ENCODE measurements around the gene KLHL7.

The KLHL7 gene, protein sequence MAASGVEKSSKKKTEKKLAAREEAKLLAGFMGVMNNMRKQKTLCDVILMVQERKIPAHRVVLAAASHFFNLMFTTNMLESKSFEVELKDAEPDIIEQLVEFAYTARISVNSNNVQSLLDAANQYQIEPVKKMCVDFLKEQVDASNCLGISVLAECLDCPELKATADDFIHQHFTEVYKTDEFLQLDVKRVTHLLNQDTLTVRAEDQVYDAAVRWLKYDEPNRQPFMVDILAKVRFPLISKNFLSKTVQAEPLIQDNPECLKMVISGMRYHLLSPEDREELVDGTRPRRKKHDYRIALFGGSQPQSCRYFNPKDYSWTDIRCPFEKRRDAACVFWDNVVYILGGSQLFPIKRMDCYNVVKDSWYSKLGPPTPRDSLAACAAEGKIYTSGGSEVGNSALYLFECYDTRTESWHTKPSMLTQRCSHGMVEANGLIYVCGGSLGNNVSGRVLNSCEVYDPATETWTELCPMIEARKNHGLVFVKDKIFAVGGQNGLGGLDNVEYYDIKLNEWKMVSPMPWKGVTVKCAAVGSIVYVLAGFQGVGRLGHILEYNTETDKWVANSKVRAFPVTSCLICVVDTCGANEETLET

GRCh38 chr7:23105644-23106056 is at the start of gene KLHL7:
Gene KLHL7 (plus strand): TSS chr7:23105785. CDS start chr7:23106027, 242 bp downstream.
- Histone ChIP-seq H3K36me3 (ENCODE audit: low read depth) (no peaks in the 10 kb centered on the region), H3K9me3 (ENCODE audit: severe bottlenecking) (no peaks in the 10 kb centered on the region), H3K4me1 (ENCODE audit: insufficient read depth, poor library complexity, severe bottlenecking) (no peaks in the 10 kb centered on the region), H3K27ac (ENCODE audit: poor library complexity, severe bottlenecking) (peak within 1 kb of the TSS; percentile 63), H3K4me3 (ENCODE audit: severe bottlenecking) (peak within 1 kb of the TSS; percentile 94), H3K27me3 (ENCODE audit: insufficient read depth, poor library complexity, severe bottlenecking) (no peaks in the 10 kb centered on the region)
- TF ChIP-seq, protein P1, sequence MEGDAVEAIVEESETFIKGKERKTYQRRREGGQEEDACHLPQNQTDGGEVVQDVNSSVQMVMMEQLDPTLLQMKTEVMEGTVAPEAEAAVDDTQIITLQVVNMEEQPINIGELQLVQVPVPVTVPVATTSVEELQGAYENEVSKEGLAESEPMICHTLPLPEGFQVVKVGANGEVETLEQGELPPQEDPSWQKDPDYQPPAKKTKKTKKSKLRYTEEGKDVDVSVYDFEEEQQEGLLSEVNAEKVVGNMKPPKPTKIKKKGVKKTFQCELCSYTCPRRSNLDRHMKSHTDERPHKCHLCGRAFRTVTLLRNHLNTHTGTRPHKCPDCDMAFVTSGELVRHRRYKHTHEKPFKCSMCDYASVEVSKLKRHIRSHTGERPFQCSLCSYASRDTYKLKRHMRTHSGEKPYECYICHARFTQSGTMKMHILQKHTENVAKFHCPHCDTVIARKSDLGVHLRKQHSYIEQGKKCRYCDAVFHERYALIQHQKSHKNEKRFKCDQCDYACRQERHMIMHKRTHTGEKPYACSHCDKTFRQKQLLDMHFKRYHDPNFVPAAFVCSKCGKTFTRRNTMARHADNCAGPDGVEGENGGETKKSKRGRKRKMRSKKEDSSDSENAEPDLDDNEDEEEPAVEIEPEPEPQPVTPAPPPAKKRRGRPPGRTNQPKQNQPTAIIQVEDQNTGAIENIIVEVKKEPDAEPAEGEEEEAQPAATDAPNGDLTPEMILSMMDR (IDR thresholded peaks at IDR 0.05; ENCODE audit: poor library complexity, severe bottlenecking), result no peak
- ATAC-seq (ENCODE audit: low read depth) (peak; percentile 92), DNase-seq (ENCODE audit: low spot score) (peak; percentile 94)

DNA sequence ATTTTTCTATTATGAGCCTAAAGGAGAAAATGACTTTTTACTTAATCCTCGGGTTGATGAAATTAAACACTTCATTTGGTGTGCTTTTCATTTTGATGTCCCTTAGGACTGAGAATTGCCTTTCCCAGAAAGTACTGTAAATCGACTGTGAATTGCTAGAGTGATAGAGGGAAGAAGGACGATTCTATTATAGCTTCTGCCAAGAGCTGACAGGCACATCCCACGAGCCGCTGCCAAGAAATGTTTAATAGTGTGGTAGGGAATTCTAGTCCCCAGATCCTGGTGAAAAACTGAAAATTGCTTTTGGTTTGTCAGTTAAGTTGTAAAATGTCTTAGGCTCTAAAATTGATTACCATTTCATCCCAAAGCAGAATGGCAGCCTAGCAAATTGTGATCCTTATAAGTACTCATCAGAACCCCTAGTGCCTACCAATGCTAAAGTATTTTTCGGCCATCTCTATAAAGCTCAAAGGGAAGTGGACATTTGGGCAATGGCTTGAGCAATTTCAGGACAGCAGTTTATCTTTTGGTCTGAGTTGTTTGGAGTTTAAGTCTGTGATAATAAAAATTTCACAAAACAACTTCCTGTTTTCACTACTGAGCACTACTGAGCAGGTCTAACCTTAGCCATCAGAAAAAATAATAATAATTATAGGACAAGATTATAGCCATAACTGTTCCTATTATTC is 47.0 kb upstream of the KLHL7 start:
- Histone ChIP-seq H3K9me3 (ENCODE audit: severe bottlenecking) (no peaks in the 10 kb centered on the region), H3K27ac (ENCODE audit: poor library complexity, severe bottlenecking) (no peak overlapping the region), H3K4me3 (ENCODE audit: severe bottlenecking) (no peak overlapping the region), H3K4me1 (ENCODE audit: insufficient read depth, poor library complexity, severe bottlenecking) (no peaks in the 10 kb centered on the region), H3K36me3 (ENCODE audit: low read depth) (no peaks in the 10 kb centered on the region), H3K27me3 (ENCODE audit: insufficient read depth, poor library complexity, severe bottlenecking) (no peaks in the 10 kb centered on the region)
- DNase-seq (ENCODE audit: low spot score), result no peak
- no peak for ATAC-seq (ENCODE audit: low read depth)
- TF ChIP-seq, protein P1 (IDR thresholded peaks at IDR 0.05; ENCODE audit: poor library complexity, severe bottlenecking), result no peak

- Histone ChIP-seq H3K4me3 (ENCODE audit: severe bottlenecking) (no peak overlapping the region), H3K4me1 (ENCODE audit: insufficient read depth, poor library complexity, severe bottlenecking) (no peaks in the 10 kb centered on the region), H3K36me3 (ENCODE audit: low read depth) (no peaks in the 10 kb centered on the region), H3K27me3 (ENCODE audit: insufficient read depth, poor library complexity, severe bottlenecking) (no peaks in the 10 kb centered on the region), H3K9me3 (ENCODE audit: severe bottlenecking) (no peaks in the 10 kb centered on the region), H3K27ac (ENCODE audit: poor library complexity, severe bottlenecking) (no peak overlapping the region)
- ATAC-seq (ENCODE audit: low read depth) (no peak), DNase-seq (ENCODE audit: low spot score) (no peak)
- TF ChIP-seq, protein P1 (IDR thresholded peaks at IDR 0.05; ENCODE audit: poor library complexity, severe bottlenecking), result no peak
Observed at GRCh38 chr7:23061327-23061726, 44.3 kb upstream of the KLHL7 start.

- no peak overlapping the region for H3K4me3 ChIP-seq (ENCODE audit: severe bottlenecking)
- no peaks in the 10 kb centered on the region for H3K27me3 ChIP-seq (ENCODE audit: insufficient read depth, poor library complexity, severe bottlenecking)
- no peak for DNase-seq (ENCODE audit: low spot score)
- no peak overlapping the region for H3K27ac ChIP-seq (ENCODE audit: poor library complexity, severe bottlenecking)
- TF ChIP-seq, protein P1 (IDR thresholded peaks at IDR 0.05; ENCODE audit: poor library complexity, severe bottlenecking), result no peak
- no peaks in the 10 kb centered on the region for H3K36me3 ChIP-seq (ENCODE audit: low read depth)
- no peaks in the 10 kb centered on the region for H3K9me3 ChIP-seq (ENCODE audit: severe bottlenecking)
- no peaks in the 10 kb centered on the region for H3K4me1 ChIP-seq (ENCODE audit: insufficient read depth, poor library complexity, severe bottlenecking)
- peak; percentile 55 for ATAC-seq (ENCODE audit: low read depth)
Observed at GRCh38 chr7:23062452-23062851, 43.1 kb upstream of the KLHL7 start.
